Medulla oblongata (tissue), 1 donor: ENCODE results near the gene CADPS2.

ENCODE experiments used
- DNase-seq: peaks from one replicate; pipeline ENCODE4 v3.0.0-alpha.2; 2015; ENCODE audit errors: extremely low spot score

Gene CADPS2

GRCh38 chr7:122311734-122312450 lies 574.4 kb downstream of the CADPS2 start:
- DNase-seq, result no peak

- DNase-seq, result no peak
Observed at GRCh38 chr7:122311050-122311700, 575.1 kb downstream of the CADPS2 start.

- DNase-seq, result no peak
Observed at GRCh38 chr7:122310119-122311021, 575.9 kb downstream of the CADPS2 start.

GRCh38 chr7:122309421-122309820 lies 576.8 kb downstream of the CADPS2 start:
- DNase-seq, result no peak

GRCh38 chr7:122307228-122307621 lies 579.0 kb downstream of the CADPS2 start:
- no peak for DNase-seq

GRCh38 chr7:122306320-122307227 lies 579.7 kb downstream of the CADPS2 start:
- no peak for DNase-seq

GRCh38 chr7:122305475-122306319 lies 580.6 kb downstream of the CADPS2 start:
- no peak for DNase-seq

- no peak for DNase-seq
Observed at GRCh38 chr7:122304996-122305421, 581.3 kb downstream of the CADPS2 start.

- DNase-seq, result no peak
Observed at GRCh38 chr7:122304319-122304975, 581.8 kb downstream of the CADPS2 start, which contains the start of gene FEZF1. Gene FEZF1, minus strand, starts transcription at chr7:122304750. Its CDS starts 313 bp downstream, at chr7:122304437.

- DNase-seq, result no peak
Observed at GRCh38 chr7:122303531-122304318, 582.5 kb downstream of the CADPS2 start.

GRCh38 chr7:122302761-122303530 lies 583.3 kb downstream of the CADPS2 start:
- no peak for DNase-seq

GRCh38 chr7:122301858-122302760 lies 584.2 kb downstream of the CADPS2 start:
- DNase-seq, result no peak

GRCh38 chr7:122300956-122301833 lies 585.1 kb downstream of the CADPS2 start:
- no peak for DNase-seq

- no peak for DNase-seq
Observed at GRCh38 chr7:122300211-122300932, 585.9 kb downstream of the CADPS2 start.

GRCh38 chr7:122299624-122300210 lies 586.5 kb downstream of the CADPS2 start:
- no peak for DNase-seq
